Inferior parietal cortex (tissue), 1 donor: ENCODE data around the gene BLACAT1.
A peak's percentile ranks its signal among the peaks of the same experiment; 100 is the strongest.
"Not testable (repeated sequence)": the region's sequence is repeated elsewhere in the genome, so short reads cannot be mapped to it uniquely, and the experiment has no call there.

Experiments used
- DNase-seq: peaks from one replicate; pipeline ENCODE4 v3.0.0-alpha.2; 2016; ENCODE audit errors: extremely low spot score

The BLACAT1 gene

GRCh38 chr1:205441716-205442050, 14.2 kb downstream of the BLACAT1 start:
- DNase-seq, result no peak

DNA sequence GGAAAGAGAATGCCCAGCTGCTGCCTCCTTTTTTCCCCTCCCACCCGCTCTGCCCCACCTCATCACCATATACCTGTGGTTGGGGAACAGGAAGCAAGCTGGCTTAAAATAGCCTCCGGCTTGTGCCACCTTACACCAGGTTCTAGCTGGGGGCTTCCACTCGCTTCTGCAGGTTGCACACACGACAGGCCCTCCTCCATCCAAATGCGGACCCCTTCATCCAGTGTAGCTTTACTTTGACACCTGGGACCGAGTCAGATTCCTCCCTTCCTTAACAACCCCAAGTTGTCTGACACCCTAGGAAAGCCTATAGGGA, 14.6 kb downstream of the BLACAT1 start:
- DNase-seq, result no peak

DNA sequence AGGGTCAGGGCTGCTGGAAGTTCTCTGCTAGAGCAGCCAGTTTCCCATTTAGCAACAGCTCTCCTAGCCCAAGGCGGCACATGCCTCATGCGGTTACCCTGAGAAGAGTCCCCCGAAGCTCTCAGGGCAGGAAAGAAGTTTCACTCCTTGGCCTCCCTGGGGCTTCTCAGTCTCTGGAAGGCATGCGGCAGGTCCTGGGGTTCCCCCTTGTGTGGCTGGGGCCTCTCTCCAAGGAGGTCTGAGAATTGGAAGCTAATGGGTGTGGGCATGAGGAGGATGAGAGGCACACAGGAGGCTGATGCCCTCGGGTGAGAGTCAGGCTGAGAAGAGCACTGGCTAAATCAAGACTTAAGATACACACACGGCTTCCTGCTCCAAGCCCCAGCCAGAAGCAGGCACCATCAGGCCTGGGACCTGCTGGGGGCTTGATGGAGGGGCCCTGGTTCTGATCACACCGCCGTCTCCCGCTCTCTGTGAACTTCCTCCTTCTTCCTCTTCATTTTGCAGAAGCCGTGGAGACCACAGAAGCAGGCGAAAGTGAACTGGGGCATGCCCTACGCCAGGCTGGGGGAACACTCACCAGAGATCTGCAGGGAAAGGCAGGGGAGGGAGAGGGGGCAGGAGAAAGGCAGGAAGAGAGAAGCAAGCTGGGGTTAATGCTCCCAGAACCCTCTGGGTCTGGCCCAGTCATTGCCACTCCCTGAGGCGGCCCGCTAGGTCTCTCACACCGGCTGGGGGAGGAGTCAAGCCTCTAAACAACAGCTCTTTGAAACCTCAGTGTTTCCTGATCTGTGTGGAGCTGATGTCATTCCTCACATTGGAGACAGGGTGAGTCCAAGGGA, 15.1 kb downstream of the BLACAT1 start:
- DNase-seq, result no peak

- no peak for DNase-seq
Observed at GRCh38 chr1:205440121-205440475, 15.7 kb downstream of the BLACAT1 start.

DNA sequence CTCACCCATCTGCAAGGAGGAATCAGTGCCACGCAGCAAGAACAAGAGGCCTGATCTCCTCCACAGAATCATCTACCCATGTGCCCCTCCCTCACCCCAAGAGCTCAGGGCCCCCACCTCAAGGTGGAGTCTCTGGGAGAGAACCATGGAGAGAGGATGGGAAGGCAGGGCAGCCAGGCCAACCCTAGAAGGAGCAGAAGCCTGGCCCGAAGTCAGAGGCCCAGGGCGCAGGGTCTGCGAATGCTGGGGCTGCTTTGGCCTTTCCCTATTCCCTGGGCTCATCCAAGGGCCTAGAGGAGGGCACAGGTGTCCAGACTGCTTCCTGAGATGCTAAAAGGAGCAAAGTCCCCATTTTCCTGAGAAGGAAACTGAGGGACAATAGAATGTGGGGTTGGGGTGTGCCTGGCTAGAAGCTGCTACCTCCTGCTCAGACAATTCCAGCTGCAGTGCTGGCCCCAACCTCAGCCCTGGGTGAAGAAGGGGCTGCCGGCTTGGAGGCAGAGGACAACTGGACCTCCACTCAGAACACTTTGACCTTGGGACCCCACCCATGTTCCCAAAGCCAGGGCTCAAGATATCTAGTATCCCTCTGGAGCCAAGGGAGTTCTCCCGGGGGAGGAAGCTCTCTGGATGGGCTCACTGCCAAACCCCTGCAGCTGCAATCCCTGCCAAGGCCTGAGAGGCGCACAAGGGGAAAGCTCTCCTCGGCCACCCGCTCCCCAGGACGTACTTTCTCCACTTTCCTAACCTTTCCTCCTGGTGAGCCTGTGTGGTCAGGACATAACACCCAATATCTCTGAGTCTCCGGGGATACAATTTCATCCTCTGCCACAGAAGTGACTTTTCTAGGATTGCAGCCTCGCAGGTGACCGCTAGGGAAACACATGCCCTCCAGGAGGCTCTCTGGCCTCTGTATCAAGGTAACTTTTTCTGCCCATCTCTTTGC, 17.4 kb downstream of the BLACAT1 start:
- DNase-seq, result peak; percentile 79

DNA sequence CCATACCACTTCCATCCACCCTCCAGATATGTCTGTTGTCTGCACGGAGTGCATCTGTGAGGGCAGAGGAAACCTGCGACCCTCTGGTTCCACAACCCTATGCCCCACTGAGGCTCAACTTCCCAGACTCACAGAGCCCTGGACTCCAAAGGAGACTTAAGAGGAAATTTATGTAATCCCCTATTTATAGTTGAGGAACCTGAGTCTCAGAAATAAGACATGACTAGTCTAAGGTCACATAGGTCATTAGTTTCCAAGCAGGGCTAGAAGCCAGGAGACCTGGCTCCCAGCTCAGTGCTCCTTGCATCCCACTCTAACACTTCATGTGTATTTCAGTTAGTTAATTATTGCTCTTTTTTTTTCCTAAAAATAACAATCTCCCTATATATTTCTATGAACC, 18.3 kb downstream of the BLACAT1 start:
- DNase-seq, result no peak

- DNase-seq, result no peak
Observed at GRCh38 chr1:205436776-205437410, 19.0 kb downstream of the BLACAT1 start.

GRCh38 chr1:205435578-205436573, 20.0 kb downstream of the BLACAT1 start:
- peak; percentile 73 for DNase-seq

DNA sequence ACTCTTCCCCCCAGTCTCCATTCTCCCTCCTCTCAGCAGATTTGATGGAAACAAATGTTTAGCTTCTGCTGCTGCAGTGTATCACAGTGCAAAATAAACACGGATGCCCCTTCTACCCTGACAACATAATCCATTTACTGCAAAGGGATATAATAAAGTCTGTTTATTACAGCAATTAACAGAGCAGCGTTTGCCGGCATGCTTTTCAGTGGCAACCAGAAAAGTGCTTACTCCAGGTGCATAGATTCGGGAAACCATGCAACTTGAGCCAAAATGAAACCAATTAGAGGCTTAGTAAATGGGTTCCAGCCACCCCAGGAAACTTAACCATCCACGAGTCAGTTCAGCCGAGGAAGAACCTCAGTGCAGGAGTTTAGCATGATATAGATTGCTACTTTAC, 21.1 kb downstream of the BLACAT1 start:
- DNase-seq, result no peak

DNA sequence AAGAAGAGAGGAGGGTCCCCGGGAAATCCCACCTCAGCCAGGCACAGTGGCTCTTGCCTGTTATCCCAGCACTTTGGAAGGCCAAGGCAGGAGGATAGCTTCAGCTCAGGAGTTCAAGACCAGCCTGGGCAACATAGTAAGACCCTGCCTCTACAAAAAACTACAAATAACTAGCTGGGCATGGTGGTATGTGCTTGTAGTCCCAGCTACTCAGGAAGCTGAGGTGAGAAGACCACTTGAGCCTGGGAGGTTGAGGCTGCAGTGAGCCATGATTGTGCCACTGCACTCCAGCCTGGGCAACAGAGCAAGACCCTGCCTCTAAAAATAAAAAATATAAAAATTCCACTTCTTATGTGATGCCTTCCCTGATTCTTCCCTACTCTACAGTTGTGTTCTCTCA, 23.2 kb downstream of the BLACAT1 start:
- not testable (repeated sequence) for DNase-seq

- DNase-seq, result no peak
Observed at GRCh38 chr1:205432116-205432515, 23.7 kb downstream of the BLACAT1 start.

- DNase-seq, result peak; percentile 81
Observed at GRCh38 chr1:205430696-205431305, 25.0 kb downstream of the BLACAT1 start.

DNA sequence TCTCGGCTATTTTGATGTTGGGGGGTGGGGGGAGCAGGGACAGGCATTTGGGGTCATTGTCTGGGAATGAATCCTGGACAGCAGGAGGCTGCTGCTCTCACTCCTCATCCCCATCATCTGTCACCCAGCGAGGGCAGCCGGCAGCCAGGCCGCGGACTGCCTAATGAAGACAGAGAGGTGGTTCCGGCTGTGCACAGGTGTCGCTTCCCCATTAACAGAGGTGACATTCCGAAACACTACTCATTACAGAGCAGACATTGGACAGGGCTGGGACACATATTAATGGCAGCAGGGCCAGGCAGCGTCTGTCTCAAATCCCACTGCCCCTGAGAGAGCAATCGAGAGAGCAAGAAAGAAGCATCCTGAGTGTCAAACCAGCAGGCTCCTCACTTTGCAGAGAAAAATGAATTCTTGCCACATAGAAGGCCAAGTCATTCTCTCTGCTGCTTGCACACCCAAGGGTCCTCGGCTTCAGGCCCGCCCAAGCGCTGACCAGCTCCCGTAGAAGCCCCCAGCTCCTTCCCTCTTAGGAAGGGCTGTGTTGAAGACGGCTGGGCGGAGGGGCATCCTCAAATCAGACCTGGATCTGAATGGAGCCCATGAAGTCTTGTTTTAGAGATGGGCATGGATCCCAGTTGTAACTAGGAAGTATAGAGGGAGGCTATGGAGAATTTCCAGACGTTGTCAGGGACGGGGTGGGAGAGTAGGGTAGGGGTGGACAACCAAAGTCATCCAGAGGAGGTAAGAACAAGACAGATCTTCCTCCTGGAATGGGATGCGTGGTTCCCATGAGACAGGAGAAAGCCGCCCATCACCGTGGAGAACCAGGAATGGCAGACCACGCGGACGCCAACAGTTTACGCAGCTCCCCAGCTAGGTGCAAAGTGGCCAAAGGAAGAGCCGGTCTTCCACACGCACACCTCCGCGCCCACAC, 25.8 kb downstream of the BLACAT1 start:
- no peak for DNase-seq

- DNase-seq, result no peak
Observed at GRCh38 chr1:205424901-205425600, 30.8 kb downstream of the BLACAT1 start.

GRCh38 chr1:205423814-205424399, 31.9 kb downstream of the BLACAT1 start:
- no peak for DNase-seq

GRCh38 chr1:205422993-205423642, 32.7 kb downstream of the BLACAT1 start:
- peak; percentile 3 for DNase-seq

GRCh38 chr1:205421798-205422197, 34.0 kb downstream of the BLACAT1 start, which contains the start of gene LEMD1:
TSS of gene LEMD1 (minus strand) at chr1:205422056. CDS start at chr1:205420536, 1,520 bp downstream.
- DNase-seq, result peak; percentile 7

DNA sequence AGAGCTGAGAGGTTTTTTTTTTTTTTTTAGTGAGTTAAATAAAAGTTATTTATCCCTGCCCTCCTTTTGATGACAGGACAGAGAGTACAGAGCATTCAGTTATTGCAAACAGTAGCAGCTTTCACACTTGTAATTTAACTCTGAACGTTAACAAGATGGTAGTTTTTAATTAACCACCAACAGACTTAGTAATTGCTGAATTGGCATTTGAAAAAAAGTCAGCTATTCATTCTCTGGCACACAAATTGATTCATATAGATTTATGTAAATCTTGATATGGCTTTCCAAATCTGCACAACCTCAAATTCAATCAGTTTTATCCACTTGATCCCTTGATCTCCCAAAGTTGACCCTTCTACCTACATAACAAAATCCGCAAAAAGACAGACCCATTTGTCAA, 34.9 kb downstream of the BLACAT1 start:
- DNase-seq, result no peak
